Neural progenitor cell (in vitro differentiated cells): ENCODE measurements around the gene EXOC8.

Experiments
- CTCF ChIP-seq: fragments of 200-600 bp; sonication (generic); IDR thresholded peaks from 2 replicates; pipeline ENCODE4 v1.5.1; 2017; ENCODE audit warnings: antibody characterized with exemption, mild to moderate bottlenecking
- EZH2phosphoT487 ChIP-seq: fragments of 200-600 bp; sonication (generic); IDR thresholded peaks from 2 replicates; pipeline ENCODE4 v1.6.1; 2017; ENCODE audit warnings: antibody characterized with exemption

DNA sequence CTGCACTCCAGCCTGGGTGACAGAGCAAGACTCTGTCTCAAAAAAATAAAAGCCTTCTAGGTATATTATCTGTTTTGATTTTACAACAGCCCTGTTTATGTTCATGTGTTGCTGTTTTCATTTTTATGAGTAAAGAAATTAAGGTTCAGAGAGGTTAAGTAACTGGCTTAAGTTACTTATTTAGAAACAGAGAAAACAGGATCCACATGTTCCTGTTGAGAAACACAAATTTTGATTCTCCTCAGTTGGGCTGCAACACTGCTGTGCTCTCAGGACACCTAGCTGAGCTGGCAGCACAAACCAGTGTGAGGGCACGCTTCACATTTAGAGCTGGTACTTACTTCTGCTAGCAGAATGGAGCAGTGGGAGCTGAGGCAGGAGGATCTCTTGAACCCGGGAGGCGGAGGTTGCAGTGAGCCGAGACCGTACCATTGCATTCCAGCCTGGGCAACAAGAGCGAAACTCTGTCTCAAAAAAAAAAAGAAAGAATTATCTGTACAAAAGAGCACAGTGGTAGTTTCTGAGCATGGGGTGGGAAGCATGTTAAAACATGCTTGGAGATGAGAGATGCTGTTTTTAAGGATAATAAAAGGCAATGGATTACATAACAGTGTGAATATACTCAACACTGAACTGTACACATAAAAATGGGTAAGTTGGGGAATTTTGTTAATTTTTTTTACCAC is 2.8 kb upstream of the EXOC8 start:
- no peak for TF ChIP-seq CTCF
- TF ChIP-seq EZH2phosphoT487: no peak
